HG03025 (cell line): ENCODE data around the gene TLE5.
"Not testable (repeated sequence)": the region's sequence is repeated elsewhere in the genome, so short reads cannot be mapped to it uniquely, and the experiment has no call there.

ENCODE experiments used
- ATAC-seq: cut with Tn5 transposase; IDR thresholded peaks from one replicate; pipeline ENCODE4 v1.9.1; 2021; ENCODE audit warnings: mild to moderate bottlenecking, moderate library complexity; ENCODE audit not compliant: unreplicated experiment, low FRiP score

The TLE5 gene

DNA sequence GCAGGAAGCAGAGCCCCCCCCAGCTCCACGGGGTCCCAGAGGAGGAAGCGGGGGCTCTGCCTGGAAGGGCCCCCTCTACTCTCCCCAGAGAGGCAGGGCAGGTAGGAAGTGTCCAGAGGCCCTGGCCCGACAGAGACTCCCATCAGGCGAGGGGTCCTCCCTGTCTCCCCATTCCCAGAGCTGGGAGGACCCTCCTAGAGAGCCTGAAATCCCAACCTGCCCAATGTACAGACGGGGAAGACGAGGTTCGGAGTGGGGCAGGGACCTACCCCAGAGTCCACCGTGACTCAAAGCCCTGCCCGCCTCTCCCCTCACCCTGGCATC lies 34.4 kb downstream of the TLE5 start:
- ATAC-seq = no peak

DNA sequence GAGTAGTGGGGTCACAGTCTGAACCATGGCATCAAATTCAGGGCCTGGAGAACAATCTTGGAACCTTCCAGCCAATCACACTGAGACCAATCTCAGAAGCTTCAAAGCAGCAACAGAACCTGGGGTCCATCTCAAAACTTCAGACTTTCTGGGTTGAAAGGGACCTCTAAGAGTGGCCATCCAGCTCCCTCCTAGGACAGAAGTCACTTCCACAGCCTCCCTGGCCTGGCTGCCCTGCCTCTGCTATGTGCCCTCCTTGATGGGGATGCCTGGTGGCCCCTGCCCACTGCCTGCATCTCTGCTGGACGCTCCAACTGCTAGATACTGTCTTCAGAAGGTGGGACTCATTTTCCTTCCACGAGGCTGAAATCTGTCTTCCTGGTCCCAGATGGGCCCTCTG lies 35.0 kb downstream of the TLE5 start:
- ATAC-seq = no peak

DNA sequence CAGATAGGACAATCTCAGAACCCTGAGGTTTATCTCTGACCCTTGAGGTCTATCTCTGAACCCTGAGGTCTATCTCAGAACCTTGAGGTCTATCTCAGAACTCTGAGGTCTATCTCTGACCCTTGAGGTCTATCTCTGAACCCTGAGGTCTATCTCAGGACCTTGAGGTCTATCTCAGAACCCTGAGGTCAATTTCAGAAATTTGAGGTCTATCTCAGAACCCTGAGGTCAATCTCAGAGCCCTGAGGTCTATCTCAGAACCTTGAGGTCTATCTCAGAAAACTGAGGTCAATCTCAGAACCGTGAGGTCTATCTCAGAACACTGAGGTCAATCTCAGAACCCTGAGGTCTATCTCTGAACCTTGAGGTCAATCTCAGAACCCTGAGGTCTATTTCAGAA lies 35.5 kb downstream of the TLE5 start:
- ATAC-seq = no peak

DNA sequence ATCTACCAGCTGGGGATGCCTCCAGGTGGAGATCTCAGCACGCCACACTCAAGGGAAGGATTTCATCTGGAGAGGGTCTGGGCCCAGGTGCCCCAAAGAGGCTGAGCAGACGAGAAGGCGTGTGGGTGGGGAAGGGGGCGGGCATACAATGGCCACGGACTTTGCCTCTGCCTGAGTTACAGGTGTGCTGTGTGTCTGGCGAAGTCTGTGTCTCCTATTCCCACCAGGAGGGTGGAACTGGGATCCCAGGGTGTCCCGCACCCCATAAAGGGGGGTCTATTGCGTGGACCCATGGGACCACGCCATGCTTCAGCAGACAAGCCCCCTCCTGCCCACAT lies 36.8 kb downstream of the TLE5 start:
- no peak for ATAC-seq

GRCh38 chr19:3024870-3025548 lies 37.3 kb downstream of the TLE5 start:
- no peak for ATAC-seq

GRCh38 chr19:3024509-3024869 lies 37.8 kb downstream of the TLE5 start:
- ATAC-seq = no peak

- ATAC-seq = no peak
Observed at GRCh38 chr19:3020321-3020960, 41.9 kb downstream of the TLE5 start.

DNA sequence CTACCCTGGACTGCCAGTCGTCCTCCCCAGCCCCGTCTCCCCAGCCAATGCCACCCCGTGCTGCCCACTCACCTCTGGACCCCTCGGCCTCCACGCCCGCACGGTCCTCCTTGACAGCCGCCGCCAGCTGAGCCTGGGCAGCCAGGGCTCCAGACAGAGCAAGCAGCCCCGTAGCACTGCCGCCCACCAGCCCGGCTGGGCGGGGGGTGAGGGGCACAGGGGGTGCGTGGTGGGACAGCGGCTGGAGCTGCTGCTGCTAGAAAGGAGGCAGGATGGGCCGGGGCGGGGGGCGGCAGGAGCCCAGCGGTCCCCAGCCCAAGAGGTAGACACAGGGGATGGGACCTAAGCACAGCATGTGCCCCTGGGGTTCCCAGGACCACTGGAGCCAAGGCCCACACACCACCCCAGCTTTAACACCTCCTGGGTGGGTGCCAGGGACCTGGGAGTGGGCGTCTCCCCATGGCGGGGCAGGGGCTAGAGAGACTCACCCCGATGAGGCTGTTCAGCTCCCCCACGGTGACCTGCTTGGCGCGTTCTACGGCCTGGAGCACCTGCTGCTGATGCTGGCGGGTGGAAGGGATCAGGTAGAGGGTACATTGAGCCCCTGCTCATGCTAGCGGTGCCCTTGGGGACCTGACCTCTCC lies 43.0 kb downstream of the TLE5 start:
- no peak for ATAC-seq

- no peak for ATAC-seq
Observed at GRCh38 chr19:3017923-3018322, 44.4 kb downstream of the TLE5 start.

- ATAC-seq = no peak
Observed at GRCh38 chr19:3015126-3016057, 46.9 kb downstream of the TLE5 start.

GRCh38 chr19:3014135-3014534 lies 48.2 kb downstream of the TLE5 start:
- no peak for ATAC-seq

GRCh38 chr19:3013263-3013725 lies 49.0 kb downstream of the TLE5 start:
- ATAC-seq = no peak

DNA sequence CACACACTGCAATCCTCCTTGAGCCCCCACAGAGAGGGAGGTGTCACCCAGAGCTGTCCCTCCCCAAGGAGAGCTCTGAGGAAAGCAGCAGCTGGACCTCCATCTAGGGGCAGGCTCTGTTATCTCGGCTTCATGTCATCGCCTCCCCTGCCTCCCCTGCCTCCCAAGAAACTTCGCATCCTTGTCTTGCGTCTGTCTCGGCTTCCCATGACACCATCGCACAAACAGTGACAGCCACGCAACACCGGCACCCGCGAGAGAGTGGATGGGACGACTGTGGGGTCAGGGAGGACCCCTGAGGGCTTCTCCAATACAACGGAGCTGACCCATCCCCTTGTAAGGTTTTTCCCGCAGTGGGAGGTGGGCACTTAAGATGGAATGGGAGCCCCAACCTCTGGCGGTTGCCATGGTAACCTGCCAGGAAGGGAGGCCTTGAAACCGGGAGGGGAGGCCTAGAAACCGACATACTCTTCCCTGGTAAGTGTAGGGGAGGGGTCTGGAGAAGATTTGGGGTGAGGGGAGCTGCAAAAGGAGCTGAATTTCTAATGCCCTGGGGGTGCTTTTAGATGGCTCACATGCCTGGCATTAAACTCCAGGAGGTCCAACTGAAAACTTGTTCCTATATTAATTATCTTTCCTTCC lies 49.6 kb downstream of the TLE5 start:
- ATAC-seq = no peak

- ATAC-seq = not testable (repeated sequence)
Observed at GRCh38 chr19:3012059-3012458, 50.2 kb downstream of the TLE5 start.

DNA sequence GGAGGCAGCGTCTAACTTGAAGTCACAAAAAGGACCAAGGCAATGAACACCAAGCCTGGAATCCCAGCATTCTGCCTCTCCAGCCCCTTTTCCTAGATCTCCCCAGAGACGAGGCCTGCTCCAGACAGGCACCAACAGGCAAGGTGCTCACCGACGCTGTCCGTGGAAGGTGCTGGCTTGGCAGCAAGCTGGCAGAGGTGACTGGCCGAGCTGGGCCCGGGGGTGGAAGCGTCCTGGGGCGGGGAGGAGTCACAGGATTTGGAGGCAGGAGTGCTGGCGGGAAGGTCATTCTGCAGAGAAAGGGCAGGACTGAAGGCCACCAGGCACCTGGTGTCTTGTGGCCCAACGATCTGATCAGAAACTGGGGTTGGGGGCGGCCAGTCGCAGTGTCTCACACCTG lies 51.4 kb downstream of the TLE5 start:
- ATAC-seq = no peak

GRCh38 chr19:3008994-3009393 lies 53.3 kb downstream of the TLE5 start:
- ATAC-seq = no peak

GRCh38 chr19:3007975-3008374 lies 54.3 kb downstream of the TLE5 start:
- ATAC-seq = no peak

DNA sequence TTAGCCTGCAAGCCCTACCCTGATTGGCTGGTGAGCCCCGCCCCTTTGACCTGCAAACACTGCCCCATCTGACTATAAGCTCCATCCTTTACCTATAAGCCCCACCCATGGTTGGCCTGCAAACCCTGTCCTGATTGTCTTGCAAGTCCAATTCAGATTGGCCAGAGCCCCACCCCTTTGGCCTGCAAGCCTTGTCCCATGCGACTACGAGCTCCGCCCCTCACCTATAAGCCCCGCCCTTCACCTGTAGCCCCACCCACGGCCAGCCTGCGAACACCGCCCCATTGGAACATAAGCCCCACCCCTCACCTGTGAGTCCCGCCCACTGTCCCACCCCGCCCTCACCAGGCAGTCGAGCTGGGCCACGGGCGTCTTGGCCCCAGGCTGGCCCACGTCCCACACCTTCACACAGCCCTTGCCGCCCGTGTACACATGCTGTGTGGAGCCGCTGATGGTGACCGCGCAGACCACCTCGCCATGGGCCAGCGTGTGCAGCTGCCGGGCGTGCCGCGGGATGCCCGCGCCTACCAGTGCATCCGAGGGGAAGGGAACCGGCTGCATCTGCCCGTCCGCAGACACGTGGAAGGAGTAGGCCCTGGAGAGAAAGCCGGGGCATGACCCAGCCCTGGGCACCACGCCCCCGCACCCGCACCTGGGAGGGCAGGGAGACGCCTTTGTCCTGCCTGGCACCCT lies 56.1 kb downstream of the TLE5 start:
- no peak for ATAC-seq

DNA sequence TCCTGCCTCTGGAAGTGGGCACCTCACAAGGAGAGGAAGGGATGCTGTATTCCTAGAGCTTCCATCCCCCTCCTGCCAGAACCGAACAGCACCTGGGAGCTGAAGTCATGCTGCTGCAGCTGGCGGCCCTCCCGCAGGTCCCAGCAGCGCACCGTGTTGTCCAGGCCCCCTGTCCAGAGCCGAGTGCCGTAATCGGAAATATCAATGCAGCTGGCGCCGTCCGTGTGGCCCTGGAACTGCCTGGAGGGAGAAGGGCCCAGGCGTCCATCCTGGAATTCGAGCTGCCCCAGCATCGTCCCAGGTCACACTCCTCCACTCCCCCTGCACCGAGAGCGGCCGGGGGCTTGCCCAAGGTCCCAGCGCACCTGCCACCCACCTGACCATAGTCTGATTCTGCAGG lies 57.0 kb downstream of the TLE5 start:
- no peak for ATAC-seq

DNA sequence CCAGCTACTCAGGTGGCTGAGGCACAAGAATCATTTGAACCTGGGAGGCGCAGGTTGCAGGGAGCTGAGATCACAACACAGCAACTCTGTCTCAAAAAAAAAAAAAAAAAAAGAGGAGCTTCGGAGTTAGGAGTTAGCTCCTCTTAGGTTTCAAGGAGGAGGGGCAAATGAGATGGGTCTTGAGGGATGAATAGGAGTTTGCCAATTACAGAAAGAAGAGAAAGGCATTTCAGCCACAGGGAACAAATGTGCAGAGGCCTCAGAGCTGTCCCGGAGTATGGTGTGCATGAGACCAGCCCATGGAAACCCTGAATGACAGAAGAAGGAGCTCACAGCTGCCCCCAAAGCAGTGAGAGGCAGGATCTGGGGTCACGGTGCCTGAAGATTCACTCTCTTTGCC lies 57.8 kb downstream of the TLE5 start:
- no peak for ATAC-seq
